ENCODE measurements around the gene NHLRC4.

NHLRC4 gene

DNA sequence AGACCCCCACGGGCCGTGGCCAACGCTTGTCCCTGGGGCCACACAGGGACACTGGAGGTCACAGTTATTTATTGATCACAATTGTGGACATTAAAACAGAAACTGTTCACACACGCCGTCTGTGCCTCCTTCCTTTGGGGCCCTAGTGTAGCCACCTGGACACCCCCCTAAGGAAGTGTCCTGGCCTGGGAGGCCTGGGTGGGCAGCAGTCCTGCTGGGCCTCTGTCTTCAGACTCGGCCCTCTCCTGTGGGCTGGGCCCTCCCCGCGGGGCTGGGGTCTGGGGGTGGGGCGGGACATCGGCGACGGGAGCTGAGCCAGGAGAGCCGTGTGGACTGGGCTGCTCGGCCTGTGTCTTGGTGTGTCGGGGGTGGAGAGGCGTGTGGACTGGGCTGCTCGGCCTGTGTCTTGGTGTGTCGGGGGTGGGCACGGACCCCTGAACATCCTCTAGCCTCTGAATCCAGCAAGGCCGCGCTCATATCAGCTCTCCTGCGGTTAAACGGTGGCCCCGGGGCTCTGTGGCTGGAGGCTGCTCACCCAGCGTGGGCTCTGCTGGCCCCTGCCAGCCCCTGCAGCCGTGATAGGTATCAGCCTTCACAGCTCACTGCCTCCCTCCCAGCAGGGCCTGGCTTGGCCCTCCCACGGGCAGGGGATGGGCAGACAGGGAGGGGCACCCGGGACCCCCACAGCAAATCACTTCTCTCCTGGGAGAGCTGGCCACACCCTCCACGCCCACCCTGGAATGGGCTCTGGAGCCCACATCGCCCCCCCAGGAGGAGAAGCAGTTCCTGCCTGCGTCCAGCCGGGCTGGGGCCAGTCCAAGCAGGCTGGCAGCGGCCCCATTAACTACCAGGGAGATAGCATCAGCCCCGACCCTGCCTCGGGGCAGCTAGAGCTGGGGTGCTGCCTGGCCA is 1.1 kb upstream of the NHLRC4 start:
- no peak for DNase-seq (ENCODE audit: low read depth in 2 of 2)

DNA sequence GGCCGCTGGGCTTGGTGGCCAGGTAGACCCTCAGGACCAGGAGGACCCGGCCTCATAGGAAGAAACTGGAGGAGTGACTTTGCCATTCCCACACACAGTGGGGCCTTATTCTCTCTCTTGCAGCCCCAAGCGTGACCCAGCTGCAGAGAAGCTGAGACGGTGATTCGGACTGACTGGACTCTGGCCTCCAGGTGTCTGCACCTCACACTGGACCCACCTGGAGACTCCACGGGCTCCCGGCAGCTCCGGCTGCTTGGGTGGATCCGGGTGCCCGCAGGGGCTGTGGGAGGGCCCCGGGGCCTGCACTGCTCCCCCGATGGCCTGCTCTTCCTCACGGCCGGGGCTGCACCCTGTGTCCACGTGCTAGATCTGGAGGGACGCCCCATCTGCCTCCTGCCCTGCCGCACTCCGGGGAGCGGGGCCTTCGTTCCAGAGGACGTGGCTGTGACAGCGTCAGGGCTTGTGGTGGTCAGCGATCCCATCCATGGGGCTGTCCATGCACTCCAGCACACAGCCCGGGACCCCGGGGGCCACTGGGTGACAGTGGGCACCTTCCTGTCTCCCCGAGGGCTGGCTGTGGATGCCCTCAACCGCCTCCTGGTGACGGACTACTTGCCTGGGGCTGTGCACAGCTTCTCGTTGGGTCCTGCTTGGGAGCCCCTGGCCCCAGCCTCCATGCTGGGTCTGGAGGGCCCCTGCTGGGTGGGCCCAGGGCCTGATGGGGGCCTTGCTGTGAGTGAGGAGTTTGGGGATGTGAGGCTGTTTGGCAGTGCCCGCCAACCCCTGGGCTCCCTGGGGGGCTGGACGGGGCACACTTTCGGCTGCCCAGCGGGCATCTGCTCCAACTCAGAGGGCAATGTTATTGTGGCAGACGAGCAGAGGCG is 810 bp downstream of the NHLRC4 start:
- DNase-seq (ENCODE audit: low read depth in 2 of 2), result no peak

DNA sequence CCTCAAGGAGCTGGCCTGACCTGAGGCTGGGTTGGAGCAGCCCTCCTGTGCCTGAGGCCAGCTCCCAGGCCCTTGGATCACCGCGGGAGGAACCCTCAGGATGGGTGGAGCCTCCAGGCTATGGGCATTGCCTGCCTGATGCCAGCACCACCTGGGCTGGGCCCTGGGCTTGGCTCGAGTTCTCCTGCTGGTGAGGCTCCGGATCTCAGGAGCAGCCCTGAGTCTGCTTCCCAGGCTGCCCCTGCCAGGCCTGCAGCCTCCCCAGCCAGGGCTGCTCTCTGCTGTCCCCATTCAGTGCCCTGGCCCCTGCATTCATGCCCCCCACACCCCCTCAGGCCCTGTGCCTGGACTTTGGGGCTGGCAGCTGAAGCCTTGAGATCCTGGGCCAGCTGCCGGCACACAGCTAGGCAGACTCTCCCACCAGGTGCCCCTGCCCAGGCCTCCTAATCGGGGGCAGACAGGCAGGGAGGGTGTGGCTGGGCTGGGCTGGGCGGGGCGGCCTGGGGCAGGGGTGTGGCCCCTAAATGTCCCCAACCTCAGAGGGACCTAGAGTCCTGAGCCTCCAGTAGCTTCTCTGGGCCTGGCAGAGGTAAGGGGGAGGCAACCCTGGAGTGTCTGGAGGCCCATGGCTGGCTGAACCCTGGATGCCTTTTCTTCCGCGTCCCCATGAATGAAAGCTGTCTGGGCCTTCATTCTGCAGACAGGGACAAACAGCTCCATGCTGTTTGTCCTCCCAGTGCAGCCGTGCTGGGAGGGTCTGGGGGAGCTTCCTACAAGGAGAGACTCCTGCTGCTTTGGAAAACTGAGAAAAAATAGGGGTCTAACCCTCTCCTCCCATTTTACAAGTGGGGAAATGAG is 1.8 kb downstream of the NHLRC4 start:
- no peak for DNase-seq (ENCODE audit: low read depth in 2 of 2)

DNA sequence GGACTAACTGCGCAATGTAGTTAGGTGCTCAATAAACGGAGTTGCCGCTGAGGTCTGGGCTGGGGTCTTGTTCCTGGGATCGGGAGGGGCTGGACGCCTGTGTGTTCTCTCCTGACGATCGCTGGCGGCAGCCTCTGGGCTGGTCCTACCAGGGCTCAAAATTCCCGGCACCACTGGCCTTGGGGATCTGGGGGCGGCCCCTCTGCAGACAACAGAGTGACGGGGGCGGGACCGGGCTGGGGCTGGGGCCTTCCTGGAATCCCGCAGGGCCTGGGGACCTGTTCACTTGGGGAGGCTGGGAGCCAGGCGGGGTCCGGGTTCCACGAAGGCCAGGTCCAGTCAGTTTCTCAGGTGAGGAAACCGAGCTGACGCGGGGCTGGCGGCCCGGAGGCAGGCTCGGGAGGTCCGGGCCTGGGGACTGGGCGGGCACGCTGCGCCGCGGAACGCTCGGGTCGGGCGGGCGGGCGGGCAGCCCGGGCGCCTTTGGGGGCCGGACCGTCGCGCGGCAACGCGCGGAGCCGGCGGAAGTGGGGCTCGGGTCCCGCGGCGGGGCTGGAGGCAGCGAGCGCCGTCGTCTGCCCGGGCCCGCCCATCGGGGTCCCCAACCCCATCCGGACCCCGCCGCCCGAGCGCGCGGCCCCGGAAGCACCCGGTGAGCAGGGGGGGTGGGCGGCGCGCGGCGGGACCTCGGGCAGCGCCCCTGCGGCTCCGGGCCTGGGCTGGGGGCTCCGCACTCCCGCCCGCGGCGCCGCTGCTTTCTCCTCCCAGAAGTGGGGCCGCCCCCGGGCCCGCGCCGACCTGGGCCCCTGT is 2.8 kb downstream of the NHLRC4 start, which contains the start of gene PIGQ:
Gene PIGQ (plus strand): TSS at position 524 of the 810 bp plus-strand sequence. CDS start 4,107 bp downstream, outside the sequence.
- DNase-seq (ENCODE audit: low read depth in 2 of 2), result peak; percentile 35 to 37

DNA sequence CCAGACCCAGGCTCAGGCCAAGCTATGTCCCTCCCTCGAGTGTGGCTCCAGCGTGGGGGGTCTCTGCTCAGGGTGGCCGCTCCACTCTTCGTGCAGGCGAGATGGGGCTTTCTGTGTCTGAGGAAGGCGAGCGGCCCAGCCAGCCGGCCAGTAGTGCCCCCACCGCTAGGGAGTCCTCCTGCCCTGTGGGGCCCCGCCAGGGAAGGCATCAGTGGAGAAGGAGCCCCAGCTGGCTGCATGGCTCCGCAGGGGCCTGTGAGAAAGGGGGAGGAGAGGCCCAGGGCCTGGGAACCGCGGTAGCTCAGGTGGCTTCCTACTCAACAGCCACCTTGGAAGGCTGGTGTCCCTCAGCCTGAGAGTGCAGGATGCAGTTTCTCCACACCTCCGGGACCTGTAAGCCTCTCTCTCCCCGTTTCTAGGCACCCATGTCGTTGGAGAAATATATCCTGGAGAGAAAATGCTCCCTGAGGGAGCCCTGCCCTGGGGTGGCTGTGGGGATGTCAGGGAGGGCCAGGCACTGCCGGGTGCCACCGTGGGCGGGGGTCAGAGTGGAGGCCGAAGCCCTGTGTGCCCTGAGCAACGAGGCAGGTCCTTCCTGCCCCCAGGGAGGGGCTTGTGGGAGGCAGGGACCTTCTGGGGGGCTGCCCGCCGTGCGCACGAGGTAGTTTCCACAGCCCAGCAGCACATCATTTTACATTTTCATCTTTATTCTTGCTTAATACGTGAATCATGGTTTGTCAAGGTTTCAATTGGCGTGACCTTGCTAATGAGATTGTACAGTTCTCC is 6.3 kb downstream of the NHLRC4 start:
- no peak for DNase-seq (ENCODE audit: low read depth in 2 of 2)

DNA sequence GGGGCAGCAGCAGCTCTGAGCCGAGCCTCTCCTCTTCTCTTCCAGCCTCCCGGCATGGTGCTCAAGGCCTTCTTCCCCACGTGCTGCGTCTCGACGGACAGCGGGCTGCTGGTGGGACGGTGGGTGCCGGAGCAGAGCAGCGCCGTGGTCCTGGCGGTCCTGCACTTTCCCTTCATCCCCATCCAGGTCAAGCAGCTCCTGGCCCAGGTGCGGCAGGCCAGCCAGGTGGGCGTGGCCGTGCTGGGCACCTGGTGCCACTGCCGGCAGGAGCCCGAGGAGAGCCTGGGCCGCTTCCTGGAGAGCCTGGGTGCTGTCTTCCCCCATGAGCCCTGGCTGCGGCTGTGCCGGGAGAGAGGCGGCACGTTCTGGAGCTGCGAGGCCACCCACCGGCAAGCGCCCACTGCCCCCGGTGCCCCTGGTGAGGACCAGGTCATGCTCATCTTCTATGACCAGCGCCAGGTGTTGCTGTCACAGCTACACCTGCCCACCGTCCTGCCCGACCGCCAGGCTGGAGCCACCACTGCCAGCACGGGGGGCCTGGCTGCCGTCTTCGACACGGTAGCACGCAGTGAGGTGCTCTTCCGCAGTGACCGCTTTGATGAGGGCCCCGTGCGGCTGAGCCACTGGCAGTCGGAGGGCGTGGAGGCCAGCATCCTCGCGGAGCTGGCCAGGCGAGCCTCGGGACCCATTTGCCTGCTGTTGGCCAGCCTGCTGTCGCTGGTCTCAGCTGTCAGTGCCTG is 7.4 kb downstream of the NHLRC4 start:
- DNase-seq (ENCODE audit: low read depth in 2 of 2), result no peak

DNA sequence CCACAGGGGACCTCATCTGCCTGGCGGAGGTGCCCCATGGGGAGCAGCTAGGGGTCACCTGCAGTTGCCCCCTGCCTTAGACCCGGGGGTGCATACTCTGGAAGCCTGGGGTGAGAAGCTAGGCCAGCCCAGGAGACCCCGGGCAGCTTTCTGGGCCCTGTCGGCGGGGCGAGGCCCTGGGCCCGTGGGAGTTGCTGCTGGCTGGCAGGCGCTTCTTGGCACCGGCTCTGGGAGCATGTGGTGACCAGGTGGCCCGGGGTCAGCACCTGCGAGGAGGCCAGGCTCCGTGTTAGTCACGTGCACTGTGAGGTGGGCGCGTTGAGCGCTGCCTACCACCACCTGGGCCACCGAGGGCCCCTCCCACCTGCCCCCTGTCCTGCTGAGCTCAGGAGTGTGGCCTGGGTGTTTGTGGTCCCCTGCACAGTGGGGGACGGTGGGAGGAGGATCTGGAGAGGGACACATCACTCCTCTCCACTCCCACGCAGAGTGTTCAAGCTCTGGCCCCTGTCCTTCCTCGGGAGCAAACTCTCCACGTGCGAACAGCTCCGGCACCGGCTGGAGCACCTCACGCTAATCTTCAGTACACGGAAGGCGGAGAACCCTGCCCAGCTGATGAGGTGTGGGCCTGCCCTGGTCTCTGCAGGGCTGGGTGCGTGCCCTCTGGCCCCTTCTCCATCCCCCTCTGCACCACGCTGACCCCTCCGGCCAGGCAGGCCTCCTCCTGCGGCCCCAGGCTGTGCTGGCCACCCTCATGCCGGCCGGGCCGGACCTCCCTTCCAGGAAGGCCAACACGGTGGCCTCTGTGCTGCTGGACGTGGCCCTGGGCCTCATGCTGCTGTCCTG is 8.8 kb downstream of the NHLRC4 start:
- no peak for DNase-seq (ENCODE audit: low read depth in 2 of 2)

DNA sequence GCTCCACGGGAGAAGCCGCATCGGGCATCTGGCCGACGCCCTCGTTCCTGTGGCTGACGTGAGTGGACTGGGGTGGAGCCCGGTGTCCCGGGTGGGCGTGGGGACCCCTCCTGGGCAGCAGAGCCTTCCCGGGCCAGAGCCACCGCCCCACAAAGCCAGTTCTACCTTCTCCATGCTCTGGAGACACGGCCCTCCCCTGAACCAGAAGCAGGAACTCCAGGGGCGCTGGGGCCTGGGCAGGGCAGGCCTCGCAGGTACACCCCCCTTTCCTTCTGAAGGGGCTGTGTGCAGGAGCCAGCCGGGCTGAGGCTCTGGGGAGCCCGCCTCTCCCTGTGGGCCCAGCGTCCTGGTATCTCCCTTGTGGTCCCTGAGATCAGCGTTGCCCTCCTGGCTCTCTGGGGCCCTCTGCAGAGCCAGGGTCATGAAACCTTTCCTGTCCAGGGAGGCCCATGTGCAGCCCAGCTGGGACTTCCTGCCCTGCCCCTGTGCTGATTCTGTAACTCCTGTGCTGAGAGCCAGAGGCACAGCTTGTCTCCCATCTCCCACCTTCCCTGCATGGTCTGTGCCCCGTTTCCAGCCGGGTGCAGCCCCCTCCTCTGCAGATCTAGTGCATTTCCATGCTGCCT is 9.5 kb downstream of the NHLRC4 start:
- no peak for DNase-seq (ENCODE audit: low read depth in 2 of 2)

DNA sequence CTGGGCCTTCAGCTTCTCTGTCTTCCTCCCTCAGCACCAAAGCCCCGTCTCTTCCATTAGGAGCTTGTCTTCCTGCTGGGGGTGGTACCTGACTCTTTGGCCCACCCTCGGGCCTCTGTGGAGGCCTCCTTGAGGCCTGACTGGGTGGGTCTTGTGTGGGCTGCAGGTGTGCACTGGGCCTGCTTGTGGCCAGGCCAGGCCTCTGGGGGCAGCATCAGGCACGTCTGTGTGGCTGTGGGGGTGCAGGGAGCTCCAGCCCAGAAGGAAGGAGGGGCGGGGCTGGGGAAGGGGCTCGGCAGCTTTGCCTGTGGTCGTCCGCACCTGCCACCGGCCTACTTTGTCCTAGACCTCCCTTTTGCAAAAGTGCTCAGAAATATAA is 10.0 kb downstream of the NHLRC4 start:
- DNase-seq (ENCODE audit: low read depth in 2 of 2), result no peak

DNA sequence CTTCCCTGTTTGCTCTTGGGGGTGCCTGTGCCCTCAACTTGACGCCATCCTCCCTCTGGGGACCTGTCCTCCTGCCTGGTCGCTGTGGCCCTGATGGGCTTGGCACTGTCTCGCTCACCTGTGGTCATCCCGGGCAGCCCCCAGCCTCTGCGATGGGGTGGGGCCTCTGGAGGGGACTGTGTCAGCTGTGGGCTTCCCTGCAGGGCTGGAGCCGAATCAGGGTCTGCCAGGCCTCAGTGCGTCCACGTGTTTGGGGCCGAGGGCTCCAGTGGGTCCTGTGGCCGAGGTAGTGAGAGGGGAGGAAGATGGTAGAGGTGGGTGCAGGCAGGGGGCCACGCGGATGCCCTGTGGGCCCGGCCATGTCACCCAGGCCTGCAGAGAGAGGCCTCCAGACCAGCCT is 11.0 kb downstream of the NHLRC4 start:
- DNase-seq (ENCODE audit: low read depth in 2 of 2), result no peak

DNA sequence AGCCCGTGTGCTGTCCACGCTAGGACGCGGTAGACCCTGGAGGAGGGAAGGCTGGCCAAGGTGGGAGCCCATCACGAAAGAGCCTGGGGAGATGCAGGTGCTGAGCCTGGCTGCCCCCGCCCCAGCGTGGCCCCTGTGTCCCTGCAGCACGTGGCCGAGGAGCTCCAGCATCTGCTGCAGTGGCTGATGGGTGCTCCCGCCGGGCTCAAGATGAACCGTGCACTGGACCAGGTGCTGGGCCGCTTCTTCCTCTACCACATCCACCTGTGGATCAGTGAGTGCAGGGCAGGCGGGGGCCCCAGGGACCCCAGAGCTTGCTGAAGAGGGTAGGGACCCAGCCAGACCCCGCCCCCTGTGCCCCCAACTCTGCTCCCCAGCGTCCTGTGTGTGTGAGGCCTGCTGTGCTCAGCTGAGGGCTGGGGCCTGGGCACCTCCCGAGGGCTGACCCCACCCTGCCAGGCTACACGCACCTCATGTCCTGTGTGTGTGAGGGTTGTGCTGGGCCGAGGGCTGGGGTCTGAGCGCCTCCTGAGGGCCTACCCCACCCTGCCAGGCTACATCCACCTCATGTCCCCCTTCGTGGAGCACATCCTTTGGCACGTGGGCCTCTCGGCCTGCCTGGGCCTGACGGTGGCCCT is 11.5 kb downstream of the NHLRC4 start:
- no peak for DNase-seq (ENCODE audit: low read depth in 2 of 2)

DNA sequence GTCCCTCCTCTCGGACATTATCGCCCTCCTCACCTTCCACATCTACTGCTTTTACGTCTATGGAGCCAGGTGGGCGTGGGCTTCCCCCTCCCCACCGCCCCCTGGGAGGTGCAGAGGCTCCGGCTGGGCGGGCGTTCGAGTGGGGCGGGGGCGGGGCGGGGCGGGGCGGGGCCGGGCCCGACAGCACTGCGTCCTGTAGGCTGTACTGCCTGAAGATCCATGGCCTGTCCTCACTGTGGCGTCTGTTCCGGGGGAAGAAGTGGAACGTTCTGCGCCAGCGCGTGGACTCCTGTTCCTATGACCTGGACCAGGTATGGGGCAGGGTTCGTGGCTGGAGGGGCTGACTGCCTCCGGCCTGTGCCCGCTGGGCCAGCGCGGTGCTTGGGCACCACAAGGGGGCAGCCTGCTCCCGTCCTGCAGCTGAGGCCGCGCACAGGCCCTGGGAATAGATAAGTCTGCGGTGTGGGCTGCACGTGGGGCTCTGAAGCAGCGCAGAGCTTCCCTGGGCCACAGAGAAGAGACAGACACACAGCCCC is 12.1 kb downstream of the NHLRC4 start:
- no peak for DNase-seq (ENCODE audit: low read depth in 2 of 2)

DNA sequence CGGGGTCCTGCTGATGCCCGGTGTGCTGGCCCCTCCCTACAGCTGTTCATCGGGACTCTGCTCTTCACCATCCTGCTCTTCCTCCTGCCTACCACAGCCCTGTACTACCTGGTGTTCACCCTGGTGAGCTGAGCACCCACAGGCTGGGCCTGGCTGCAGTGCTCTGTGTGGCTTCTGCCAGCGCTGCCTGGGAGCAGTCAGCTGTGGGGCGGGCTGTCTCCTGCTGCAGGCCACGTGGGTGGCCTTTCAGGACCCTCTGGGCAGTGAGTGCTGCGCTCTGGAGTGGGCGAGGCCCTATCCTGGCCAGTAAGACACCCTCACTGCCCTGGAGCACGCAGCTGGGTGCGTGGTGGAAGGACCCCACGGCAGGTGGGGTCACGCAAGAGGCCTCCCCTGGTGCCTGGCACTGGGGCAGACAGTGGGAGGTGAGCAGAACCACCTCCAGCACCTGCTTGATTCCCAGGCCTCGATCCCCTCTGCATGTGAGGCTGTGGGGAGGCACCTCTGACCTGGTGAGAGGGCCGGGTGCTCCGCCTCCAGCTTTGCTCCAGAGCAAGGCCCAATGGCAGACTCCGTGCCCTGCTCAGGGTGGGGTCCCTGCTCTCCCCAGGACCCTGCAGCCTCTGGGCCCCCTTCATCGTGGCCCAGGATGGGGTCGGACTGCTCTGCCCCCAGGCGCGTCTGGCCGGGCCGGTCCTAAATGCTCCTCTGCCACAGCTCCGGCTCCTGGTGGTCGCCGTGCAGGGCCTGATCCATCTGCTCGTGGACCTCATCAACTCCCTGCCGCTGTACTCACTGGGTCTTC is 13.5 kb downstream of the NHLRC4 start:
- no peak for DNase-seq (ENCODE audit: low read depth in 2 of 2)

DNA sequence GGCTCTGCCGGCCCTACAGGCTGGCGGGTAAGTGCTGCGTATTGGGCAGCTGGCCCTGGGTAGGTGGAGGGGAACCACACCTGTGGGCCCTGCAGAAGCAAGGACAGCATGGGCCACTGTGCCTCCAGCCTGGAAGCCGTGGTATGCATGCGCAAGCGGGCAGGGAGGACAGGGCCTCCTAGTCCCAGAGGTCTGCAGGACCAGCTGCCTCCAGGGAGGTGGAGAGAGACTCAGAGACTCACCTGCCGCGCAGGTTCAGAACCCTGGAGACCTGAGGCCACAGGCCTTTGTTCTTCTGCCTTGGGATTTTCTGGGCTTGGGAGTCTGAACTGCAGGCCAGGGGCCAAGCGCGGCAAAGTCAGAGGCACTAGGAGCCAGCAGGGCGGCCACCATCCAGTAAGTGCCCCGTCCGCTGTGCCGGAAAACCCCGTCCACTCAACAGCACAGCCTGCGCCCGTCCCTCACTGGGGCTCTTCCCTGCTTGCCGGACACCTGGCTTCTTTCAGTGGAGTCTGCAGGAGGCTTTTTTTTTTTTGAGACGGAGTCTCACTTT is 14.2 kb downstream of the NHLRC4 start:
- no peak for DNase-seq (ENCODE audit: low read depth in 2 of 2)

DNA sequence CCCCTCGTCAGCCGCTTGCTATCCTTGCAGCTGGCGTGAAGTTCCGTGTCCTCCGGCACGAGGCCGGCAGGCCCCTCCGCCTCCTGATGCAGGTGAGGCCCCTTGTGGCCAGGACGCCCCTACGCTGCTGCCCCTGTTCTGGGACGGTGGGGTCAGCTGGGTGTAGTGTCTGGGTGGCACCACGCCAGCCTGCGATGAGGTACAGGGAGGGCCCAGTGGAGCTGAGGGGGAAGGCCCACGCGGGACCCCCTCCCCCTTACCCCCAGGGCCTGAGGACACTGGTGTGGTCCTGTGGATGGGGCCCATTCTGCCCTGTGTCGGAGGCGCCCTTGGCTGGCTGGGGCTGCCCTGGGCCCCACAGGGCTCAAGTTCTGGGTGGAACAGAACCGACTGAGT is 15.4 kb downstream of the NHLRC4 start:
- no peak for DNase-seq (ENCODE audit: low read depth in 2 of 2)
